CD4-positive, alpha-beta T cell treated with Interleukin-6 at 100 ng/mL for 8 hours (primary cell): ENCODE measurements around the gene HLA-A.
"Not testable (repeated sequence)": the region's sequence is repeated elsewhere in the genome, so short reads cannot be mapped to it uniquely, and the experiment has no call there.

Source experiments
- DNase-seq: peaks from one replicate; pipeline ENCODE4 v3.0.0-alpha.2; 2020; ENCODE audit warnings: mixed read lengths, low spot score

The HLA-A gene

DNA sequence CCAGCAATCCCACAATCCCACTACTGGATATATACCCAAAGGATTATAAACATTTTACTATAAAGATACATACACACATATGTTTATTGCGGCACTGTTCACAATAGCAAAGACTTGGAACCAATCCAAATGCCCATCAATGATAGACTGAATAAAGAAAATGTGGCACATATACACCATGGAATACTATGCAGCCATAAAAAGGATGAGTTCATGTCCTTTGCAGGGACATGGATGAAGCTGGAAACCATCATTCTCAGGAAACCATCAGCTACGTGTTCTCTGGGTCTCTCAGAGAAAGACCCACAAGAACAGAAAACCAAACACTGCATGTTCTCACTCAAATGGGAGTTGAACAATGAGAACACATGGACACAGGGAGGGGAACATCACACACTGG lies 21.4 kb downstream of the HLA-A start:
- not testable (repeated sequence) for DNase-seq

DNA sequence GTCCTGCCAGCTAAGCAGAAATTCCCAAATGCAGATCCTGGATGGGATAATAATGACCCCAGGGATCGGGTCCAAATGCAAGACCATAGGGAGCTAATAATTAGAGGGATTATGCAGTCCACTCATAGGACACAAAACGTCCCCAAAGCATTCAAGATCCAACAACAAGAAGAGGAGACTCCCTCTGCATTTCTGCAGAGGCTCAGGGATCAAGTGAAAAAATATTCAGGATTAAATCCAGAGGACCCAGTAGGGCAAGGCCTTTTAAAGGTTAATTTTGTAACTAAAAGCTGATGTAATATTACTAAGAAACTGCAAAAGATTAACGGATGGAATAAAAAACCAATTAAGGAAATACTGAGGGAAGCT lies 22.2 kb downstream of the HLA-A start:
- DNase-seq = no peak

- DNase-seq = peak; percentile 93
These were observed 22.7 kb downstream of the HLA-A start for GRCh38 chr6:29964887-29965562.

GRCh38 chr6:29965563-29965872 lies 23.2 kb downstream of the HLA-A start:
- no peak for DNase-seq

DNA sequence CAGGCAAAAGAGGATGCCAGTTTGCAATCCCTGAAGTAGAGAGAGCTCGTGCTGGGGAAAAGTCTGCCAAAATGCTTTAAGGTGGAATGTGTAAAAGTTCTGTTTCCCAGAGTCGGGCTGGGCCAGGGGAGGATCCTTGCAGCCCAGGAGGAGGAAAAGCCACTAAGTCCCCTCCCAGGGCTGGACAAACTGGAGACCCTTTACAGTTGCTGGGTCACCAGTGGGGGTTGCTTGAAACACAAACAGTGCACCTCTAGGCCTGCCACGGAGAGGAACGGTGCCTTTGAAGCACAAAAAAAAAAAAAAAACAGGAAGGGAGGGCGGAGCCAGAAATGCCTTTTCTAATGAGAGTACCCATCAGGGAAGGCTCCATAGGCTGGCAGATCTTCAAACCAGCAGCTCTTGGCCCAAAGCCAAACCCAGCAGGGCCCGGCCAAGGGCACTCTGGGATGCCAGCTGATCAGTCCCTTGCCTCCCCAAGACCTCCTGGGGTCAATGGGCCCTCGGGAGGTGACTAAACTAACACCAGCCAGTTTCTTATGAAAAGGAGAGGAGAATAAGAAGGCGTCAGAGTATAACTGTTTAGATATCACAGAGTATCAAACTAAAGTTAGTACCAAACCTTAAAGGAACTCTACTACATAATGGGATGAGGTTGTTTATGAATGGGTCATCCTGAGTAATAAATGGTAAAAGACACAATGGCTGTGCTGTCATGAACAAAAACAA lies 23.7 kb downstream of the HLA-A start:
- DNase-seq = peak; percentile 83

DNA sequence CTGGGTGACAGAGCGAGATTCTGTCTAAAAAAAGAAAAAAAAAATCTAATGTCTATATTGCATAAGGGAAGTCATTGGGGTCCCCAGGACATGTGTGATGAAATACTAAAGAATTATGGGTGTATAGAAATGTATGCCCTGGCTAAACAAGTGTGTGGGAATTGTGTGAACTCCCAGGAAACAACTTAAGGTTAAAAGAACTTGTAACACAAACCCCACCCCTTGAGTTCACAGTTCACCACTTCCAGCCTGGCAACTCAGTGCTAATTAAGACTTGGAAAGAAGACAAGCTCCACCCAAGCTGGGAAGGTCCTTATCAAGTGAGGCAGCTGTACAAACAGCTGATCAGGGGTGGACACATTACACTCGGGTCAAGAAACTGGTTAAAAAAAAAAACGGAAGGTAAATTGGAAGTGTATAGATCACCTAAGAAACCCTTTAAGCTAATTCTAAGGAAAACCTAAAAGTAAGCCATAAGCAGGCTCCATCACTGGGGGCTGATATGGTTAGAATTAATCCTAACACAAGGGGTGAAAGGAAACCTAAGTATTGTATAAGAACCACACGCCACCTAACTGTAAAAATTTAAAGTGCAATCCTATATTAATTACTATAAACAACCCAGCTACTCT lies 25.2 kb downstream of the HLA-A start:
- DNase-seq = peak; percentile 26

DNA sequence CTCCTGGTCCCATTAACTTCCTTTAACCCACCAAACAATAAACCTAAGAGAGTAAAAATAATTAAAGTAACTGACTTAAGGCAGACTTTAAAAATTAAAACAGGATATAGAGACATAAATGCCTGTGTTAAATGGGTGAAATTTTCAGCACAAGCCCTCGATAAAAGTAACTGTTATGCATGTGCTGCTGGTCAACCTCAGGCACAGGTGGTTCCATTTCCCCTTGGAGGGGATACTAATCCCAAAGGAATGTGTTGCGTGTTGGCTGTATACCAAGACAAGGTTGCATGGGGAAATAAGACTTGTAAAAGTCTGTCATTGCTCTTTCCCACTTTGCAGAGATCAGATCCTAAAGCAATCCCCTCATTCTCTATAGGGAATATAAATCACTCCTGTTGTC lies 25.8 kb downstream of the HLA-A start:
- DNase-seq = no peak

DNA sequence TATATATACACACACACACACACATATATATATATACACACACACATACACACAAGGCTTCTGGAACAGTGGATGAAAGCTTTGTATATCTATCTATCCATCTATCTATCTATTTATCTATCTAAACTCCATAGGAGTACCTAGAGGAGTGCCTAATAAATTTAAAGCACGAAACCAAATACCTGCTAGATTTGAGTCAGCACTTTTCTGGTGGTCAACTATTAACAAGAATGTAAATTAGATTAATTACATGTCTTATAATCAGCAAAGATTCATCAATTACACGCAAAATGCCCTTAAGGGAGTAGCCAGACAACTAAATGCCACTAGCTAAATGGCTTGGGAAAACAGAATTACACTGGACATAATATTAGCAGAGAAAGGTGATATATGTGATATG lies 26.6 kb downstream of the HLA-A start:
- DNase-seq = no peak

- no peak for DNase-seq
These were observed 28.4 kb downstream of the HLA-A start for GRCh38 chr6:29970711-29971110.

DNA sequence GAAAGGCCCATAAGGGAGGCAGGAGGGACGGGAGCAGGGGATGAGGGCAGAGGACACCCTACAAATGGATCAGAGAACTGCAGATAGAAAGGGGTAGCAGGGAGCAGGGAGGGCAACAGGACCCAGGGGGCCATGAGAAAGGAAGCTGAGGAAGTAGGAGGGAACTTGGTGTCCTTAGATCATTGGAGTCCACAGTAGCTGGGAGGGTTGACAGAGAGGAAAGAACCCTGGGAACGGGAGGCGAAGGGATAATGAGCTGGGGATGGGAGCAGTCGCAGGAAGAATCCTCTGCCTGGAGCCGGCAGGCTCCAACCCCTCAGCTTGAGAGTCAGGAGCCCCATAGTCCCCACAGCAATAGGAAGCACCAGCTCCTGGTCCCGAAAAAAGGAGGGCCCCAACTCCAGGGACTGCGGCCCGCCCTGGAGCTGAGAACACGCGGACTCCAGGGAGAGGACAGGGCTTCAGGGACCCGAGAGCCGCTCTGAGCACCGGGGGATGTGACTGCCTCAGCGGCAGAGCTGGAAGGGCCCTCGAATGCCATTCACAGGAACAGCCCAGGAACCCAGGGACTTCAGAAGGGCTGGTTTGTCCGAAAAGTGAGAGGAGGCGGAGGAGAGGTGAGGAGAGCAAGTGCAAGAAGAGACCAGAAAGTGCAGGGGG lies 32.7 kb downstream of the HLA-A start:
- no peak for DNase-seq

DNA sequence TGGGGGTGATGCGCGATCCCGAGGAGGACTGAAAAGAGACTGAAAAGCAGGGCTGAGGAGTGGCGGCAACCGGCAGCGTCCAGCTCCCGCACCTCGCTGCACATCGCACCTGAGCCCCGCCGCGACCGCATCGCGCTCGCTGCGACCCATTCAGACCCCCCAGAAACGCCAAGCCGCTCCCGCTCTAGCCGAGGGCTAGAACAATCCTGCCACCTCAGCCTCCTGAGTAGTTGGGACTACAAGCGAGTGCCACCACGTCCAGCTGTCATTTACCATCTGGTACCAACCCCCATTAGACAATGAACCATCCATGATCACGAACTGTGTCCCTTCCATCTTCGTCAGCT lies 33.2 kb downstream of the HLA-A start:
- no peak for DNase-seq

- no peak for DNase-seq
These were observed 33.9 kb downstream of the HLA-A start for GRCh38 chr6:29976253-29976587.

DNA sequence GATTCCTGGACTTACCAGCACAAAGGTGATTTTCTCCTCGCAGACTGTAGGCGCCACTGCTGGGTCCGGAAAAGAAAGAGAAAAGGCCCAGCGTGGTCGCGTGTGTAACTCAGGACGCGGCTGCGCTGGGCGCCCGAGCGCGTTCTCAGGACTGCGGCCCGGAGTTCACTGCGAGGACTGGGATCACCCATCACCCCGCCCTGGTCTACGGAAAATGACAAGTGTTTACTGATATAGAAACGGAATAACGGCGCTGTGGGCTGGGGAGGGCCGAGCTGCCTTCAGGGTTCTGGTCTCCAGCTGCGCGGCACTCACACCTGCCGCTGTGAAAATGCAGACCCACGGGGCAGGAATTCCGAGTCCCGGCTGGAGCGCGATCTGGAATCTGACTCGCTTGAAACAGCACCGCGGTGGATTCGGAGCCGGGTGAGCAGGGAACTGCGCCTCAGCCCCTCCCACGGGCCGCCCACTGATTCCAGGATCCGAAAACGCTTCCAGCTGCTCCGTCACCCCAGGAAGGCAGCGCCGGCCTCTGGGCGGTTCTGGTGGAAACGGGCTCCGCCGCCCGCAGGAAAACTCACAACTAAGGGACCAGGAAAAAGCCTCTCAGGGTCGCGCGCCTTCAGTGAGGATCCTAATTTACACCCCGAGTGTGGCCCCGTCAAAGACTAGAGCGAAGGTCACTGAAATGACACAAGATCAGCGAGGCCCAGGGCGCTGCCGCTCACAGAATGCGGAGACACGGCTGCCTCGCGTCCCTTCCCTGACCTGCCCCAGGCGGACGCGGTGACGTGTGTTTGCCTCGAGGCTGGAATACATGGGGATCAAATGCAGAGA lies 34.5 kb downstream of the HLA-A start:
- peak; percentile 50 for DNase-seq

DNA sequence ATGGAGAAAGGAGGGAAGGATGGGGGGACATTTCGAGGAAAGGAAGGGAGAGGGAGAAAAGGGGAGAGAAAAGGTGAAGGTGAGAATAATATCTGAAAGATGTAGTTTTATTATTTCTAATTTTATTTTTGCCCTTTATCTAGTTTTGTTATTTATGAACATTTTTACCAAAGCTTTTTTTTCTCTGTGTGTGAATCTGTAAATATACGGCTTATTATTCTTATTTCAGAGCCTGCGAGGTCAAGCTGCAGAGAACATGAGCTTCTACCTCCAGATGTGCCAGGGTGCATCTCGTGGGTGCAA lies 35.0 kb downstream of the HLA-A start:
- no peak for DNase-seq

DNA sequence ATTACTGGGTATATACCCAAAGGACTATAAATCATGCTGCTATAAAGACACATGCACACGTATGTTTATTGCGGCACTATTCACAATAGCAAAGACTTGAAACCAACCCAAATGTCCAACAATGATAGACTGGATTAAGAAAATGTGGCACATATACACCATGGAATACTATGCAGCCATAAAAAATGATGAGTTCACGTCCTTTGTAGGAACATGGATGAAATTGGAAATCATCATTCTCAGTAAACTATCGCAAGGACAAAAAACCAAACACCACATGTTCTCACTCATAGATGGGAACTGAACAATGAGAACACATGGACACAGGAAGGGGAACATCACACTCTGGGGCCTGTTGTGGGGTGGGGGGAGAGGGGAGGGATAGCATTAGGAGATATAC lies 37.7 kb downstream of the HLA-A start:
- not testable (repeated sequence) for DNase-seq

DNA sequence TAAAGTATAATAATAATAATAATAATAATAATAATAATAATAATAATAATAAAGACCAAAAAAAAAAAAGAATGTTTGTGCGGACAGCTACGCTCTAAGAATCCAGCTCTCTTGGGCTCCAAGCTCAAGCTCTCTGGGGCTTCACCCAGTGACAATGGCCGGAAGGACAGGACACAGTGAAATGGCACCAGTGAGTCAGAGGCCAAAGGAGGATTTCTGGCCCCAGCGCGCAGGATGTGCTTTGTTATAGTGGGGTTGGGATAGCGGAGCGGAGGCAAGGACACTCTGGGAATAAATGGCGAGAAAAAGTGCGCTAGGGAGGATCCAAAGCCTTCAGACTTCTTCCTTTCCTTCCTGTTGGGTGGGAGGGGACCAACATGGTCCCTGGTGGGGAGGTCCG lies 38.2 kb downstream of the HLA-A start:
- no peak for DNase-seq

- no peak for DNase-seq
These were observed 39.0 kb downstream of the HLA-A start for GRCh38 chr6:29981211-29981812.

DNA sequence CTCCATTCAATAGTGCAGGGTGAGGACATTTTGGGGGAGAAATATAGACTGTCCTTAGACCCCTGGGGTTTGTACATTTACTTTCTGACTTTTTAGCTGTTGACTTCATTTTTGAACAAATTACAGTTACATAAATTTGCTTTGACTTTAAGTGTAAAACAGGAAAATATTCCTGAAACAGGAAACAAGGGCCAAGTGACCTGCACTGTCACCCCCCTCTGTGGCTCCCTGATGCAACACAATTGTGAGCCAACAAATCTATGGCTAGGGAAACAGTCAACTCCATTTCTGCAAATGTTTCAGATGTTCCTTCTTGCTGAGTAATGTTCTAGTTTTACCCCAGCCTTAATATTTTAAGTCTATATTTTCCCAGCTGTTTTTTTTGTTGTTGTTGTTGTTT lies 39.8 kb downstream of the HLA-A start:
- DNase-seq = no peak

GRCh38 chr6:29984232-29984631 lies 41.9 kb downstream of the HLA-A start:
- no peak for DNase-seq

- DNase-seq = no peak
These were observed 42.7 kb downstream of the HLA-A start for GRCh38 chr6:29984992-29985391.

DNA sequence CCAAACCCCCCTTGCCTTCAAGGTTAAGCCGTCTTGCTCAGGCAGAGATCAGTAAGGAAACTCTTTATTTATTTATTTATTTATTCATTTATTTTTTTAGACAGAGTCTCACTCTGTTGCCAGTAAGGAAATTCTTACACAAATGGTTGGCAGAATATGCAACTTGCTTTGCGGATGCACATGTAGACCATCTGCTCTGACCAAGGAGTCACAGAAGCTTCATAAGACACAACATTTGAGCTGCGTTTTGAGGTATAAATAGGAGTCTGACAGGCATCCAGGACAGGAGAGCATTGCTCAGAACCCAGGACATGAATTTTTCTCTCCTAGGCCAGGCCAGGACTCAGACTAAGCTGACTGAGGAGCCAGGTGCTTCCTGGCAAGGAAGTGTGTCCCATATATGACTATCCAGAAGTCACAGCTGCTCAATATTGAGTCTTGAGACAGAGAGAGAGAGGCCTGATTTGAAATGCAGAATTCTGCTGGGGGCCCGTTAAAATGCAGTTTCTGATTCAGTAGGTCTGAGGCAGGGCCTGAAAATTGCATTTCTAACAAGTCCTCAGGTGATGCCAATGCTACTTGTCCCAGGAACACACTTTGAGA lies 43.9 kb downstream of the HLA-A start:
- no peak for DNase-seq

DNA sequence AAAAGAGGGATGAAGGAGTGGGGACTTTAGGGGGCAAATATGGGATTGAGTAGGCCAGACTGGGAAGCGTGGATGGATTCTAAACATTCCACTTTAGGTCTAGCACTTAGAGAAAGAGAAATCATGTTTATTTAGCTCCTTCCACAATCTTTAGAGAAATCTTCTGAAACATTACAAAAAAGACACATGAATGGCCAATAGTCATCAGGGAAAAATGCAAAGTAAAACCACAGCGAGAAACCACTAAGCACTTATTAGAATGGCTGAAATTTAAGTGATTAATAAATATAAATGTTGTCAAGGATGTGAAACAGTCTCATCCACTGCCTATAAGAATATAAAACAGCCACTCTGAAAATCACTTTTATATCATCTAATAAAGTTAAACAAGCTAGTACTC lies 46.9 kb downstream of the HLA-A start:
- no peak for DNase-seq
